ENCODE measurements around the gene RC3H2. TPM values are rescaled to one million over a fixed set of nuclear protein-coding genes. Genes with fewer than 3 reads are reported as not detected.
"Not testable (repeated sequence)": the region's sequence is repeated elsewhere in the genome, so short reads cannot be mapped to it uniquely, and the experiment has no call there.

RC3H2 gene
- total RNA-seq, 1 donor from 2014 or later: 39.9 TPM

DNA sequence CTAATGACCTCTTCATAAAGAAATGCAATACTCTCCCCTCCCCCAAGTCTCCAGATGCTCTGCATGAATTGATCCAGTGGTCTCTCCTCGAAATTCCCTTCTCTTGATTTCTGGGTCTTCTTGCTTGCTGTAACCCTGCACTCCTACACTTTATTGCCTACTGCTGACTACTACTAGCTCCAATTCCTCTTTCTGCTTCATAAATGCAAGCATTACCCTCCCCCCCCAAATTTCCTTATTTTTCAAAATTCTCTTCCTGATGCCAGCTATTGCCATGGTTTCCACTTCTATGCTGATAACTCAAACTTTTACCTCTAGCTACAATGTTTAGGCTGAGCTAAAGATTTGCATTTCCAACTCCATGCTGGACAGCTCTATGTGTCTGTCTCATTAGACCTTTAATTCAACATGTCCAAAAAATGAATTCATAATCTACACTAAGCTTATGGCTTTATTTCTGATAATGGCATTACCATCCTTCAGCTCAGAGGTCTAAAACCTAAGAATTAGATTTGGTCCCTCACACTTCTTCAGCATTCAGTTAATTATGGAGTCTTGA is 24.7 kb upstream of the RC3H2 start:
- no peak for DNase-seq (ENCODE audit: low spot score)

DNA sequence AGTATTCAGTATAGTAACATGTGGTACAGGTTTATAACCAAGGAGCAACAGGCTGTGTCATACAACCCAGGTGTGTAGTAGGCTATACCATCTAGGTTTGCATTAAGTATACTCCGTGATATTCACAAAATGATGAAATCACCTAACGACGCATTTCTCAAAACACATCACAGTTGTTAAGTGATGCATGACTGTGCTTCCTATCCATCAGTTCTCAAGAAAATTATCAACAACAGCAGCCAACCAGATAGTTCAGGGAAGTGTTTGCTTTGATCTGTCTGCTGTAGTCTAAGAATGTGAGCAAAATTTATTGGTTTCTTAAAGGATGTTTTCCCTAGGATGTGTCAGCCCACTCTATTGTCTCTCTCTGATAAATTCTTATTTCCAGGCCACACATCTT is 18.8 kb upstream of the RC3H2 start:
- DNase-seq (ENCODE audit: low spot score): no peak

DNA sequence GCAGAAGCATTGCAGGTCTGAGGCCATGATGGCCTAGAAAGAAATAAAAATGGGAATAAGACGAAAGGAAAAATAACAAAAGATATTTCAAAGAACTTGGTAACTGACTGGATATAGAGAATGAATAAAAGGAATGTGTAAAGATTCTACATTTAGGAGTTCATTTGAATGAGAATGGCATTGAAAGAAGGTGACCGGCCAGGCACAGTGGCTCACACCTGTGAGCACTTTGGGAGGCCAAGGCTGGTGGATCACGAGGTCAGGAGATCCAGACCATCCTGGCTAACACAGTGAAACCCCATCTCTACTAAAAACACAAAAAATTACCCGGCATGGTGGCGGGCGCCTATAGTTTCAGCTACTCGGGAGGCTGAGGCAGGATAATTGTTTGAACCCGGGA is 17.6 kb upstream of the RC3H2 start:
- no peak for DNase-seq (ENCODE audit: low spot score)

DNA sequence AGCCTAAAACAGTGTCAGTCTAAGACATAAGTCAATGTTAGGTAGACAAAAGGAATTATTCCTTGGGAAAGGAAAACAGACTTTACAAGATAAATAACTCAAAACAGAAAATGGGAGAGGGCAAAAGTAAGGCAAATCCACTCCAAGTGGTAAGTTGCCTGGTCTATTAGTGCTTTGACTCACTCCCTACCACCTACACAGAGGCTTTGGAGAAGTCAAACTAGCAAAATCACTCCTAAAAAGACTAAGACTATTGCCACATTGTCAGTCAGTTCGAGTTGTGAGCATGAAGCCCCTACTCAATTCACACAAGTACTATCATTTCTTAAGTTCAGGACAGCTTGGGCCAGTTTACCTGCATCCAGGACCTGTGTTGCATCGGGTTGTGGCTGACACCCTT is 13.2 kb upstream of the RC3H2 start:
- DNase-seq (ENCODE audit: low spot score): no peak

DNA sequence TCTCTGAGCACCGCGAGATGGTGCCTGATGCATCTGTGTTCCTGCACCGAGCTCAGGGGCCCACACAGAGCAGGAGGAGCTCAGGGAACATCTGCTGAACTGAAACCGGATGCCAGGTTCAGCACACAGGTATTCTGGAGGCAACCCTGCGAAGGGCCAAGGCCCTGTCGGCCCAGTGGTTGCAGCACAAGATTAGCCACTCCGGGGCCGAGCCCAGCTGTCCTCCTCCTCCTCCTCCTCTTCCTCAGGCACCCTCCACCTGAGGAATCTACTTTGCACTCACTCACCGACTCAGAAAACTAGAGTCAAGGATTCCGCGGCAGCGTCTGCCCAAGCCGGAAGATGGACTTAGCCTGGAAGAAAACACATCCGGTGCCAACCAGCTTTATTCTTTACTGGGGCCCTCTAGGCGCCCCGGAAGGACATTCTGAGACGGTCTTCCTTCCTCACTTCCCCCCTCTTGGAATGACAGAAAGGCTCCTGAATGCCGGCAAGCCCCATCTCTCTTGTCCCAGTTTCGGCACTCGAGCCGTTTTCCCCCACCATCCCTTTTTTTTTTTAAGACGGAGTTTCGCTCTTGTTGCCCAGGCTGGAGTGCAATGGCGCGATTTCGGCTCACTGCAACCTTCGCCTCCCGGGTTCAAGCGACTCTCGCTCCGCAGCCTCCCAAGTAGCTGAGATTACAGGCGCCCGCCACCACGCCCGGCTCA is 8.0 kb upstream of the RC3H2 start, which contains the start of gene ZBTB6:
Gene ZBTB6 (minus strand): TSS at position 360 of the 710 bp plus-strand sequence. CDS start 1,251 bp downstream, outside the sequence.
- DNase-seq (ENCODE audit: low spot score): peak; percentile 77

DNA sequence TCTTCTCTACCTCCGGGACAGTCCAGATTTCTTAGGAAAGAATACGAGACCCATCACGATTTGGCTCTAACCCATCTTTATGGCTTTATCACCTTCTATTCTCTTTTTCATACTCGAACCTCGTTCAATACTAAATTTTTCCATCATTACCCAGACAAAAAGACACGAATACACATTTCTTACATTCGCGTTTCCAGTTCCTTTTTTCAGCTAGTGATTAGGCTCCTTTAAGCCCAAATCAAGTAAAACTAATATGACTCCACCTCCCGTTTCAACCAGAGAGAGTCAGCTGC is 7.5 kb upstream of the RC3H2 start:
- DNase-seq (ENCODE audit: low spot score): no peak

DNA sequence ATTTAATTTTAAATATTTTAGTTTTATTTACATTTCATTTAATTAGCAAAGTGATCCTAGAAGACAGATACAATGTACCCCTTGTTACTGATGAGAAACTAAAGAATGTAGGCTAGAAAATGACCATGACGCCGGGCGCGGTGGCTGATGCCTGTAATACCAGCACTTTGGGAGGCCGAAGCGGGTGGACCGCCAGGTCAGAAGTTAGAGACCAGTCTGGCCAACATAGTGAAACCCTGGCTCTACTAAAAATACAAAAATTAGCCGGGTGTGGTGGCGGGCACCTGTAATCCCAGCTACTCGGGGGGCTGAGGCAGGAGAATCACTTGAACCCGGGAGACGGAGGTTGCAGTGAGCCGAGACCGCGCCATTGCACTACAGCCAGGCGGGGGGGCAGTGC is 963 bp upstream of the RC3H2 start:
- DNase-seq (ENCODE audit: low spot score): not testable (repeated sequence)

DNA sequence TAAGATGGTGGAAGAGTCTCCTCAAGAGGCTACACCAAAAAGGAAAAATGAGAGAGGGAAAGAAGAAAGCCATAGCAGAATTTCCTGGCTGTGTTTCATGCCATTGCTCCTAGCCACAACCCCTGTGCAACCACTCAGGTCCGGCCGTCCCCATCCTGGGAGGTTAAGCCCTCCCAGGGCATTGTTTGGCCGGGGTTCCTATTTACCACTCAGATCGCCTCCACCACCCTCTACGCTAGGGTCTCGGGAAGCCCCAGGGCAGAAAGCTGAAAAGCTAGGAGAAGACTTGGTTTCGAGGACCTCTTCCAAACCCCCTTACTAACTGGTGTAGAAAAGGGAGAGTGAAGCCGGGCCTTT is 715 bp downstream of the RC3H2 start:
- DNase-seq (ENCODE audit: low spot score): peak; percentile 11

DNA sequence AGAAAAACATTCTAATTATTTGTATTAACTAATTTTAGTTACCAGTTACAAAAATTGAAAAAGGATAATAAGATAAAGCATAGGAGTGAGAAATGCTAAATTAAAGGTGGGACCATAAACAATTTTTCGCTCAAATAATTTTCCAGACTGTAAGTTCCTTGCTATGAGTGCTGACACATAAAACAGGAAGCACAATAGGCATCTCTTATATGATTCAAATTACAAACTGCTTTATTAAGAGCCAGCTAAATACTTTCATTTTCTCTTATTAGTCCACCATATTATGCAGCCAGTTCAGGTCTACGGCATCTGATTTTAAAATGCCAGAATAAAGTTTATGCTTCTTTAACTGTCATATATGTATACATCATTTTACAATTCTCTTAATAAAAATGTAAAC is 4.4 kb downstream of the RC3H2 start:
- DNase-seq (ENCODE audit: low spot score): no peak

DNA sequence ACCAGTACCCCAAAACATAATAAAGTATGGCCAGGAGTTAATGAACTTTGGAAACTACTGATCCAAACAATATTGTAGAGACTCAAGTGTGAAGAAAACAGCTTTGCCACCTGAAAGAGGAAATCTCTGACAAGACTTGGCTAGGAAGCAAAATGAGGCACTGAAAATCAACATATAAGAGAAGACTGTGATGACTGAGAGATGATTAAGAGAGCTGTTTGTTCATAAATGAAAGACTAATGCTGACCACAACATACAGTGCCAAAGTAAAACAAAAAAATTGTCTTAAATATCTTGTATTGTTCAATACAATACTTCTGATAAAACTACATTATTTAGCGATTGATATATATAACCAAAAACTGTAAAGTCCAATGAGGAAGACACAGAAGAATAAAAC is 7.2 kb downstream of the RC3H2 start:
- no peak for DNase-seq (ENCODE audit: low spot score)

DNA sequence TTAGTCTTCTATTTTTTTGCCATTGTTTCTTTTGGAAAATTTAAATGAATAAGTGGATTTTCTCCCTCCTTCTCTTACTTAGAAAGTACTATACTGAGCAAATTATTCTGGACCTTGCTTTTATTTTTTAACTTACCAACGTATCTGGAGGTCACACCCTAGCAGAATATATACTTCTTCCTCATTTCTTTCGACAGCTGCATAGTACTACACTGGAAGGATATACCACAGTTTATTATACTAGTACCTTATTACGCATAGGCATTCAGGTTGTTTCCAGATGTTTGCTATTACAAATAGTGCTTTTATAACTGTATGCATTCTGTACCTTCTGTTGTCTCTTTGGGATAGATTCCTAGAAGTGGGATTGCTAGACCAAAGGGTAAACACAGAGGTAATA is 16.7 kb downstream of the RC3H2 start:
- no peak for DNase-seq (ENCODE audit: low spot score)

DNA sequence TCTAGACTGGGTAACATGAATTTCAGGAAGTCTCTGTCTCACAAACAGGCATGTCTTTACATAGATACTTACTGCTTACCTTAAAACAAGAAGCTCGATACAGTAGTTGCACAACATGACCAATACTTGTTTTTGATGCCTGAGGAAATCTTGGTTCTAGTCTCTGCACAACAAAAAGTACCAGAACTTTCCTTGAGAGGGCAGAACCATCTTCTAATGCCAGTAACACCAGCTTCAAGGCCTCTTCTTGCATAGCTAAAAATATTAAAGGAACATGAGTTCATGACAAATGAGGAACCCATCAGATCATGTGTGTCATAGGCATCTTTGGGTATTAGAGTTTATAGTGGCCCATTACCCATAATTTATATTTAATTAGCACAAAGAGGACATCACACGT is 22.0 kb downstream of the RC3H2 start:
- no peak for DNase-seq (ENCODE audit: low spot score)

DNA sequence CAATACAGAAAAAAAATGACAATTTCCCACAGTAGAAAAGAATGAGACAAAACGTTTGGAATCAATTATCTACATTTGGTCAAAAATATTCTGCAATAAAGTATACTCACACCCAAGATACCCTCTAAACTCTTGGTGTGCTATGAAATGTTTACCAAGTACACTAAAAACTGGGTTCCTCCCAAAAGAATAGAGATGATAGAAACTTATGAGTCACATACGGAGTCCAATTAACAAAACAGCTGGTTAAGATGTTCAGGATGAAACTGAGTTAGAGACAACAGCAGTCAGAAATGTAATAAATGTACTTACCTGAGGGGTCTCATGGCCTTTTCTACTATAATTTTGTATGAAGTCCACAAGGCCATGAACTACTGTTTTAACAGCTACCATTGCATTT is 25.7 kb downstream of the RC3H2 start:
- DNase-seq (ENCODE audit: low spot score): no peak

DNA sequence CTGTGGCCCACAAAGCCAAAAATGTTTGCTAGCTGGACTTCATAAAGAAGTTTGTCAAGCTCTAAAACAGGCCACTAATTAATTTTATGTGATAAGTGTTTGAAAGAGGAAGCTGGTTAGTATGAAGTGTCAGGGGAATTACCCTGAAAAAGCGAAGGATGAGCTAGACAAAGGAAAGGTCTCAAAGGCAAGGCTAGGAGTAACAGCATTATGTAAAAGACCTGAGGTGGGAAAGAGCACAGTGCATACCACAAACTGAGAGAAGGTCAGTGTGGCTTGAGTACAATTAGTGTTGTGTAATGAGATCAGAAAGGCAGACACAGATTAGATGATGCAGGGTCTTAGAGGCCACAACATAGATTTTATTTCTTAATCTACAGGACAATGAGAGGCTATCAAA is 29.6 kb downstream of the RC3H2 start:
- no peak for DNase-seq (ENCODE audit: low spot score)

DNA sequence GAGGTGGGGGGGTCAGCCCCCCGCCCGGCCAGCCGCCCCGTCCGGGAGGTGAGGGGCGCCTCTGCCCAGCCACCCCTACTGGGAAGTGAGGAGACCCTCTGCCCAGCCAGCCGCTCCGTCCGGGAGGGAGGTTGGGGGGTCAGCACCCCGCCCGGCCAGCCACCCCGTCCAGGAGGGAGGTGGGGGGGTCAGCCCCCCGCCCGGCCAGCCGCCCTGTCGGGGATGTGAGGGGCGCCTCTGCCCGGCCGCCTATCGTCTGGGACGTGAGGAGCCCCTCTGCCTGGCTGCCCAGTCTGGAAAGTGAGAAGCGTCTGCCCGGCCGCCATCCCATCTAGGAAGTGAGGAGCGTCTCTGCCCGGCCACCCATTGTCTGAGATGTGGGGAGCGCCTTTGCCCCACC is 37.9 kb downstream of the RC3H2 start:
- not testable (repeated sequence) for DNase-seq (ENCODE audit: low spot score)

DNA sequence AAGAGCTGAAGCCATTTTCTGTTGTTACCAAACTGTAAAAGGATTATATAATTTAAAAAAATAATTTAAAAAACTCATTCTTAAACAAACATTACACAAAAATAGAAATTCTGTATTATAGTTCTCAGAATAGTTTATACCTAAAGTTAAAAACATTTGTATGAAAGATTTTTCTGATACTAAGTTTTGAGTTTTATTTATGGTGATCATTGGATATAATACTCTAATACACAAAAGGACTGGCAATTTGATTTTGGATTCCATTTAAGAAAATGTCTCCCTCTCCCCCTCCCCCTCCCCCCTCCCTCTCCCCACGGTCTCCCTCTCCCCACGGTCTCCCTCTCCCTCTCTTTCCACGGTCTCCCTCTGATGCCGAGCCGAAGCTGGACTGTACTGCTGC is 39.1 kb downstream of the RC3H2 start:
- no peak for DNase-seq (ENCODE audit: low spot score)

DNA sequence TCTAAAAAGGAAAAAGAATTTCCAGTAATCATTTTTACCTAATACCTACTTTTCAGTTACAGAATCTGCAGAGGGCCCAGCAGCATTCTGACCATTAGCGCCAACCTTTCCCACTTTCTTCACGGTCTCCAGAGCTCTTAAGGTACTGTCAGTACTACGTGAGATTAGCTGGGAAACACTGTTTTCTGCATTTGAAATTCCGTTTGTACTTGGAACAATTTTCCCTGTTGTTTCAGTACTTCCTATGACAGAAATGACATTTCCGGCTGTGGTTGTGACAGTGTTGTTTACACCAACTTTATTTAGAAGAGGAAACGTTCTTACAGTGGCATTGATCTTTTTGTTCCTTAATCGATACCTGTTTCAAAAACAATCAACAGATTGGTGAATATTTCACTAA is 39.9 kb downstream of the RC3H2 start:
- DNase-seq (ENCODE audit: low spot score): no peak

DNA sequence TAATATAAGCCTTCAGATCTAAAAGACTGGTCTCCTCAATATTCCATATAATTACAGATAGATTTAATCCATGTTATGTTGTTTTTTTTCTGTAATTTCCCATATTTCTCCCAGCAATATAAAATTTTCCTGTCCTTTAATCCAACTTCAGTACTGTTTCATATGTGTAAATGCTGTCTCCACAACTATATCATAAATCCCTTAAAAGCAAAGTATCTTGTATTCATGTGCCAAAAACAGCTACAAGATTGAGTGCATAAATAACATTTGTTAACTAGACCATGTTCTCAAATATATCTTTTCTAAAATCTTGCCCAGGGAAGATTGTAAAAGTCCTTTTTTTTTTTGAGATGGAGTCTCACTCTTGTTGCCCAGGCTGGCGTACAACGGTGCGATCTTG is 41.8 kb downstream of the RC3H2 start:
- no peak for DNase-seq (ENCODE audit: low spot score)

DNA sequence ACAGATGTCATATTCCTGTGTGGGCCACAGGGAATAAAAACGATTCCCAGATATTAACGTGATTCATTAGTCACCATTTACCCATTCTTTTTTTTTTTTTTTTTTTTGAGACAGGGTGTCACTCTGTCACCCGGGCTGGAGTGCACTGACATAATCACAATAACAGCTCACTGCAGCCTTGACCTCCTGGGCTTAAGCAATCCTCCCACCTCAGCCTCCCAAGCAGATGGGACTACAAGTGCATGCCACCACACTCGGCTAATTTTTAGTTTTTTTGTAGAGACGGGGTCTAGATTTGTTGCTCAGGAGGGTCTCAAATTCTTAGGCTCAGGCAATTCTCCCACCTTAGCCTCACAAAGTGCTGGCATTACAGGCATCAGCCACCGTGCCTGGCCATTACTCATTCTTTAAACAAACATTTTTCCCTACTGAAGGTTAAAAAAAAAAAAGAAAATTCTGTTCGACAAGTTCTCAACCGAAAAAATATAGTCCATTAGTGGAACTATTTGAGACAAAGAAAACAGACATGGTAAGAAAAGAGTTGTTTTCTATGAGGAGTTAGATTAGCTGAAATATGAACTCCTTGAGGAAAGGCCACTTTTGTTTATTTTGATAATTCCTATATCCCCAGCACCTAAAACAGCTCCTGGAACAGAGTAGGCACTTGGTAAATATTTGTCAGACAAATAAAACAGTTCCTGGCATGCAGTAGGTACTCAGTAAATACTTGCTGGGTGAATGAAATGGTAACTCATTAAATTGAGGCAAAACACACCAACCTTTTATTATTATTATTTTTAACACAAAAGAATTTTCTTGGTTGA is 44.6 kb downstream of the RC3H2 start:
- no peak for DNase-seq (ENCODE audit: low spot score)

DNA sequence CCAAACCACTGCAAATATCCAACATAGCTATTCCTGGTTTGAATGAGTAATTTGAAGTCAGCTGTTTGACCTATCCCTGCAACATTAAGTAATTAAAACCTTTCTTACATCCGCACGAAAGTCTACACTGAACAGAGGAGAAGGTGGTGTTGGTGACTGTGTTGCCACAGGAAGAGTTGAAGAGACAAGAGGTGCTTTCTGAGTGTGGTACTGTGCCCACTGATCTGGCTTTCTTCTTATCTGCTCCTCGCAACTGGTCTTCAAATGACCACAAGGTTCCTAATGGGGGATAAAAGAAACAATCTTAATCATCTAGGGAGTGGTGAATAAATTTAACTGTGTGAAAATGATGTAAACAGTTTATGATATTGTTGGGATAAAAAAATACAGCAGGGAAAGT is 47.3 kb downstream of the RC3H2 start:
- DNase-seq (ENCODE audit: low spot score): no peak

DNA sequence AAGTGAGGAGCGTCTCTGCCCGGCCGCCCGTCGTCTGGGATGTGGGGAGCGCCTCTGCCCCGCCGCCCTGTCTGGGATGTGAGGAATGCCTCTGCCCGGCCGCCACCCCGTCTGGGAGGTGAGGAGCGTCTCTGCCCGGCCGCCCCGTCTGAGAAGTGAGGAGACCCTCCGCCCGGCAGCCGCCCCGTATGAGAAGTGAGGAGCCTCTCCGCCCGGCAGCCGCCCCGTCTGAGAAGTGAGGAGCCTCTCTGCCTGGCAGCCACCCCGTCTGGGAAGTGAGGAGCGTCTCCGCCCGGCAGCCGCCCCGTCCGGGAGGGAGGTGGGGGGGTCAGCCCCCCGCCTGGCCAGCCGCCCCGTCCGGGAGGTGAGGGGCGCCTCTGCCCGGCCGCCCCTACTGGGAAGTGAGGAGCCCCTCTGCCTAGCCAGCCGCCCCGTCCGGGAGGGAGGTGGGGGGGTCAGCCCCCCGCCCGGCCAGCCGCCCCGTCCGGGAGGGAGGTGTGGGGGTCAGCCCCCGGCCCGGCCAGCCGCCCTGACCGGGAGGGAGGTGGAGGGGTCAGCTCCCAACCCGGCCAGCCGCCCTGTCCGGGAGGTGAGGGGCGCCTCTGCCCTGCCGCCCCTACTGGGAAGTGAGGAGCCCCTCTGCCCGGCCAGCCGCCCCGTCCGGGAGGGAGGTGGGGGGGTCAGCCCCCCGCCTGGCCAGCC is 52.9 kb downstream of the RC3H2 start:
- DNase-seq (ENCODE audit: low spot score): not testable (repeated sequence)

DNA sequence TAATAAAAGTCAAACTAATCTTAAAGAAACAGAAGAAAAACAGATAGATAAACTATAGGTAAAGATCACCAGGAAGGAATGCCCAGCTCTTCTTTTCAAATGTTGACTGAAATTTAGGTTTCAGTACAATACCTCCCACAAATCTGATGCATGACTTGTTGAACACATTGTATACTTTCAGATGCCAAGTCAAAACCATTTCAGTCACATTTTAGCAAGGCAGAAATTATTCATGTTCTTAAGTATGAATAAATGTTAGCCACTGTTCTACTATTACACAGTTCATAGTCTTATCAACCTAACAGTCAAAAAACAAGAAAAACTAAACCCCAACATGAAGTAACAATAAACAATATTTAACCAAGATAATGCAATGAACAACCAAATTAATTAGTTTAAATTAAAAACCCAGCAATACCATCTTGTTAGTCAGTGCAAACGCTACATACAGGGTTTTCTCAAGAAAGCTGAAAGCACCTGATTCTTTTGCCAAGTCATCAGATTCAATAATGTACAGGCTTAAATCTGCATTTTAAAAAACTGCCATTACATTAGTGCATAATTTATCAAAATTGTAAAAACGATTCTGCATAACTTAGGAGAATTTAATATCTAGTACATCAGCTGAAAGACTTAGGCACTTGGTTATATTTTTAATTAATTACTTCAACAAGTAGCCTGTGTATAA is 56.8 kb downstream of the RC3H2 start:
- DNase-seq (ENCODE audit: low spot score): no peak

All from mucosa of gallbladder (tissue), 1 donor.